HG03097 (cell line): ENCODE data around the gene MOB3A.
"Not testable (repeated sequence)": the region's sequence is repeated elsewhere in the genome, so short reads cannot be mapped to it uniquely, and the experiment has no call there.

Experiments used
- ATAC-seq: cut with Tn5 transposase; IDR thresholded peaks from one replicate; pipeline ENCODE4 v1.9.1; 2021; ENCODE audit not compliant: unreplicated experiment, low FRiP score

Gene MOB3A

DNA sequence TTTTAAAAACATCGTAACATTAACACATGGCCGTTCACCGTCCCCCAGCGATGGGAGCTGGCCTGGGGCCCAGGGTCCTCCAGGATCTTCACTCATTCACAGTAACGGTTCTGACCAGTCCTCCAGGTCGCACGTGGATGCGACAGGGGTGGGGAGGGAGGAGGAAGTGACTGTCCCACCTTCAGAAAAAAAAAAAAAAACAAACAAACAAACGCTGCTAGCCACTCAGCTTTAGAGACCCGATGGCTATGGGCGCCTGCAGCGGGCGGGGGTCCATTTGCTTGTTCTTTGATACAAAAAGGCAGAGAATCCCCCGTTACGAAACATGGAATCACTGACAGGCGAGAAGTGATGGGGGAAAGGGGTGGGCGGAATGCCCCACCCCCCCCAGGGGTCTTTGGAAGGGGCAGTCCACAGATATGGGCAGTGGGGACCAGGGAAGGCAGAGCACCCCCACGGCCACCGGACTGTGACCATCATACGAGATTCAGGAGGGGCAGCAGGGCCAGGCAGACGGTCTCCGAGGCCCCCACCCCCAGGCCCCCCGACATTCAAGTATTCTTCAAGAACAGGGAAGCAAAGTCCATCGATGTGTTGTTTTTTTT is 58.4 kb downstream of the MOB3A start:
- ATAC-seq: no peak

DNA sequence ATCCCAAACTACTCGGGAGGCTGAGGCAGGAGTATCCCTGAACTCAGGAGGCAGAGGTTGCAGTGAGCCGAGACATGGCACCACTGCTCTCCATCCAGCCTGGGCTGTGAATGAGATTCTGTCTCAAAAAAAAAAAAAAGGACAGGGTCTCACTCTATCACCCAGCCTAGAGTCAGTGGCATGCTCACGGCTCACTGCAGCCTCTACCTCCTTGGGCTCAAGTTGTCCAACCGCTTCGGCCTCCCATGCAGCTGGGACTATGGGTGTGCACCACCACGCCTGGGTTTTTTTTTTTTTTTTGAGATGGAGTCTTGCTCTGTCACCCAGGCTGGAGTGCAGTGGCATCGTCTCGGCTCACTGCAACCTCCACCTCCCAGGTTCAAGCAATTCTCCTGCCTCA is 59.7 kb downstream of the MOB3A start:
- no peak for ATAC-seq

DNA sequence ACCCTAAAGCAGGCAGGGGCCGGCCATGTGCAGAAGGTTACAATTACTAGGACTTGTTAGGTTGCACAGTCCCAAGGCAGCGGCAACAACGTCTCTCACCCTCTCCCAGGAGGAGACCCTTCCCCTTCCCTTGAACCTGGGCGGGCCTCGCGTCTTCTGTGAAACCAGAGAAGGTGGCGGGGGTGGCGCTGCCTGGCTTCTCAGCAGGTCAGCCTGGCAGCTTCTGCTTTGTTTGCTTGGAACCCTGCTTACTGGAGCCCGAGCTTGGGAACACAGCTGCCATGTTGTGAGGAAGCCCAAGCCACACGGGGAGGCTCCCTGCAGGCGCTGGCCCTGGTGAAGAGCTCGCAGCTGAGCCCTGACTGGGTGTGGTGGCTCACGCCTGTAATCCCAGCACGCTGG is 60.5 kb downstream of the MOB3A start:
- no peak for ATAC-seq

DNA sequence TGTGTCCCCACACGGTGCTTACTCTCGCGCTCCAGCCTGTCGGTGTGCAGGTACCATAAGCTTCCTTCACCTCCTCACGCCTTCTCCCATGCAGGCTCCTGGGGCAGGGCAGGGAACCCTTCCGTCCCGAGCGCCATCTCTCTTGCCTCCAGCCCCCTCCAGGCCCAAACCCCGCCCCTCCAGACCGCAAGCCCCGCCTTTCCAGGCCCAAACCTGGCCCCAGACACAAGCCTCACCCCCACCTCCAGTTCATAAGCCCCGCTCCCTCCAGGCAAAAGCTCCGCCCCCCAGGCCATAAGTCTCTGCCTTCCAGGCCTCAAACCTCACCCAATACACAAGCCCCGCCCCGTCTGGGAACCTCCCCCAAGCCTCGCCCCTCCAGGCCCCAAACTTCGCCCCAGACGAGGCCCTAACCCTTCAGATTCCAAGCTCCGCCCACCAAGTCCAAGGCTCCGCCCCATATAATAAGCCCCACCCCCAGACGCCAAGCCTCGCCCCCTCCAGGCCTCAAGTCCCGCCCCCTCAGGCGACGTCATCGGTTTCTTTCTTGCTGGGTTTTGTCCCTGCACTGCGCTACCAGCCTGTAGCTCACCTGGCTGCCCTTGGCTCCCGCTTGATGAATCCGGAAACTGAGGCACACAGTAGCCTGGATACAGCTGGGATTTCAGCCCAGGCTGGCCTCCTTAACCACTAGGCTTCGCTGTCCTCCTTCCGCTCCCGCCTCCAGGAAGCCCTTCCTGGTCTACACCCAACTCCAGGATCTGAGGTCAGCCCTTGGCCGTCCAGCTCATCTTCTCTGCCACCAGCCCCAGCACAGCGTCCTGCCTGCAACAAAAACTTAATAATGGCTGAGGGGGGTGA is 61.2 kb downstream of the MOB3A start:
- no peak for ATAC-seq

DNA sequence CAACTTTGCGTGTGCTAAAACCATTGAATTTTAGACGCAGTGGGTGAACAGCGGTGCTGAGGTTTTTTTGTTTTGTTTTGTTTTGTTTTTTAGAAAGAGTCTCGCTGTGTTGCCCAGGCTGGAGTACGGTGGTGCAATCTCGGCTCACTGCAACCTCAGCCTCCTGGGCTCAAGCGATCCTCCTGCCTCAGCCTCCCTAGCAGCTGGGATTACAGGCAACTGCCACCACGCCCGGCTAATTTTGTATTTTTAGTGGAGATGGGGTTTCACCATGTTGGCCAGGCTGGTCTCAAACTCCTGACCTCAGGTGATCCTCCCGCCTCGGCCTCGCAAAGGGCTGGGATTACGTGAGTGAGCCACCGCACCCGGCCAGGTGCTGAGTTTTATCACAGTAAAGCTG is 61.9 kb downstream of the MOB3A start:
- ATAC-seq: not testable (repeated sequence)

DNA sequence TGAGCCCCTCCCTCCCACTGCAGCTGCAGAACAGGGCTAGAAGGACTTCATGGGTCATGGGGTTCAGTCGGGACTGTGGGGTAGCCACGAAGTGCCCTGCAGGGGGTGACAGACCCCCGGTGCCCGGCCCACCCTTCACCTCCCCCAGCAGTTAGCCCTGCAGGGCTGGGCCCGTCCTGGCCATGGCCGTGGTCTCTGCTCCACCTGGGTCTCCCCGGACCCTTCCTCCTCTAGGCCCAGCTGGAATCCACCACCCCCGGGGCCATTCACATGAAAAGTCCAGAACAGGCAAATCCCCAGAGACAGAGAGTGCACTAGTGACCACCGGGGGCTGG is 62.3 kb downstream of the MOB3A start:
- ATAC-seq: no peak

DNA sequence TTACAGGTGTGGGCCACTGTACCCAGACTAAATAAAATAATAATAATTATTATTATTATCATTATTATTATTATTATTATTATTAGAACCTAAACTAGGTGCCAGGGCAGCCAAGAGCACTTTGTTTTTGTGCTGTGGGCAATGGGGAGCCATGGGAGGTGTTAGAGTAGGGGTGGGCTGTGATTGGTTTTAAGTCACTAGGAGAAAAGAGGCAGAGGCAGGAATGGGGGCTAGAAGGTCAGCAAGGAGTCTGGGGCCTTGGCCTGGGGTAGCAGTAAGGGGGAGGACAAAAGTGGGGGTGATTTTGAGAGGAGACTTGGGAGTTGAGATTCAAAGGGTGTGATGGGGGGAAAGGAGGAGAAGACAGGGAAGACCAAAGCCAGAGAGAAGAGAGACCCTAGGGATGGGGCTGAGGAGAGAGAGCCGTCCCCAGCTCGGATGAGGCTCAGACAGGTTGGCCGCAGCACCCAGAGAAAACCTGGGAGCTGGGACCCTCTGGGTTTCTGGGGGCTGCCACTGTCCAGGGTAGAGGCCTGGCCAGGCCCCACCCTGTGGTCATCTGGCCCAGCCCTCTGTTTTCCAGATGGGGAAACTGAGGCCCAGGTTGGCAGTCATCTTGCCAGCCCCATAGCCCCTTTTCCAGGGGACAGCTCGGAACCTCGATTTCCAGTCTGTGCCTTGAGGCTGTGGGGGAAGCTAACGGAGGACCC is 62.9 kb downstream of the MOB3A start:
- no peak for ATAC-seq

DNA sequence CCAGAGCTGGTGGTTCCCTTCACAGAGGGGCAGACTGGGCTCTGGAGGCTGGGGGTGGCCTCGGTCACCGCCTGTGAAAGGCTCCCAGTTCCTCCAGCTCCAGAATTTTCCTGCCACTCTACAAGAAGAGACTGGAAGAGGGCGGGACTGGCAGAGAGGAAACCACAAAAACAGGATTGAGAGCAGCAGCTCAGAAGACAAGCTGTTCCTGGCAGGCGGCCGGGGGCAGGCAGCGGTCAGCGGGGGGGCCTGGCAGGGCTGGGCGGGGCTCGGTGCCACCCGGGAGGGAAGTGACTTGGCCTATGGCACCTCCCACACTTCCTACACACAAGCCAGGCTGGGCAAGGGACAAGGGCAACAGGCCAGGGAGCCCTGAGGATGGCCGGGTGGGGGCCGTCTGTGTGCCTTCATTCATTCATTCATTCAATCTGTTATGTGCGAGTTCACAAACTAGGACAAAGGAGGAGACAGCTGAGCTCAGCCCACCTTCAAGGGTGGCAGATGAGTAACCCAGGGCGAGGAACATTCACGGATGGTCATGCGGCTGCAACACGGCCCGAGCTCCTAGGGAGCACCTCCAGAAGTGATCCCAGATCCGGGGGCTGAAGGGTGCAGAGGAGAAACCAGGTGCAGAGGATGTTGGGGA is 63.7 kb downstream of the MOB3A start:
- no peak for ATAC-seq

DNA sequence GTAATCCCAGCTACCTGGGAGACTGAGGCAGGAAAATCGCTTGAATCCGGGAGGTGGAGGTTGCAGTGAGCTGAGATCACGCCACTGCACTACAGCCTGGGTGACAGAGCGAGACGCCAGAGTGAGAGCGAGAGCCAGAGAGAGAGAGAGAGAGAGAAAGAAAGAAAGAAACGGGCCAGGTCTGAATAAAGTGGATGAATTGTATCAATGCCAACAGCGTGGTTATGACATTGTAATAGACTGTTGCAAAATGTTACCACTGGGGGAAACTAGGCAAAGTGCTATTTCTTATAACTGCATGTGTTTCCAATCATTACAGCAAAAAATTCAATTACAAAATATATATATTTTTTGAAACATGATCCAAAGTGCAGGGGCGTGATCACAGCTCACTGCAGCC is 68.8 kb downstream of the MOB3A start:
- ATAC-seq: no peak

DNA sequence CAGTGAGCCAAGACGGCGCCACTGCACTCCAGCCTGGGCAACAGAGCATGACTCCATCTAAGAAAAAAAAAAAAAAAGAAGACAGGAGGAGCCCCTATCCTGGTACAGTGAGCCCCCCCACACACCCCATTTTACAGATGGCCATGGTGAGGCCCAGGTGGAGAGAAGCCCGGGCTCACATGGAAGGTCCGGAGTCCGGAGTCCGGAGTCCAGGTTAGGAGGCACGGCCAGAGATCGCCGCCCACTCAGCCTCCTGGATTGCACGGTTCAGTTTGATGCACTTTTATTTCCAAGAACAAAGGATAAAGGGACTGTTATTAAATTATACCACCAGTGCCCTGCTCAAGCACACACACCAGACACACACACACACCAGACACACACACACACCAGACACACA is 69.4 kb downstream of the MOB3A start:
- no peak for ATAC-seq

DNA sequence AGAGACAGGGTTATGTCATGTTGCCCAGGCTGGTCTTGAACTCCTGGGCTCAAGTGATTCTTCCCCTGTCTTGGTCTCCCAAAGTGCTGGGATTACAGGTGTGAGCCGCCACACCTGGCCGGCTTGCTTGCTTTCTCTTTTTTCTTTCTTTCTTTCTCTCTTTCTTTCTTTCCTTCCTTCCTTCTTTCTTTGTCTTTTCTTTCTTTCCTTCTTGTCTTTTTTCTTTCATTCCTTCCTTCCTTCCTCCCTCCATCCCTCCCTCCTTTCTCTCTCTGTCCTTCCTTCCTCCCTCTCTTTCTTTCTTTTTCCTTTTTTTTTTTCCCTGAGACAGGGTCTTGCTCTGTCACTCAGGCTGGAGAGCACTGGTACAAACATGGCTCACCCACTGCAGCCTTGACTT is 73.8 kb downstream of the MOB3A start:
- ATAC-seq: no peak

DNA sequence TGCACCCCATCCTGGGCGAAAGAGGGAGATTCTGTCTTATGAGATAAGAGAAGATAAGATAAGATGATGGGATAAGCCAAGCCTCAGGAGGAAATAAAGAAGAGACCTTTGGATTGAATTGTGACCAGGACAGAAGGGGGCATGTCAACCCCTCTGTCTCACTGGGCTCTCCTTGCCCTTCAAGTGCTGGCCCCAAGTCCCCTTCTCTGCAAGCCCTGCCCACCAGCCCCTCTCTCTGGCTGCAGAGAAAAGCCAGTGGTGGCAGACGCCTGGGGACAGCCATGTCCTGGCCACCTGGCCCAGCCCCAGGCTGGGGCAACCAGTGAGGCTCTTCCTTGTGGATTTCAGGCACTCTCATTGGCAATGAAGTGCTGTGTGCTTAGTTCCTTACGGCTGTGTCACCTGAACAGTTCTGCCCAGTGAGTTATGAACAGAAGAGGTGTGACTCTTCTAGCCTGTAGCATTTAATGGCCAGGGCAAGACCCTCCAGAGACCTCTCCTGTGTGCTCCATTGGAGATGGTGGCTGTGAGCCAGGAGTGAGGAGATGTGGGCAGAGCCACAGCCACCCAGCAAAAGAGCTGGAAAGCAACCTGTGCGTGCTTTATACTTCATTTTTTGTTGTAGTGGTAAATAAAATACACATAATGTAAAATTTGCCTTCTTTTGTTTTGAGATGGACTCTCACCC is 74.5 kb downstream of the MOB3A start:
- no peak for ATAC-seq
